MM.1S (cell line): ENCODE results near the gene CDK2AP2.

ENCODE experiments used
- CTCF ChIP-seq: fragments of 300-600 bp; sonication (generic); IDR thresholded peaks from 2 replicates; pipeline ENCODE4 v1.5.1; 2016; ENCODE audit warnings: antibody characterized with exemption, low read length, mixed read lengths
- EZH2 ChIP-seq: fragments of 300-600 bp; sonication (generic); optimal IDR thresholded peaks from 2 replicates; pipeline ENCODE3; 2017; ENCODE audit warnings: low read depth, mild to moderate bottlenecking, antibody characterized with exemption, low read length, mixed read lengths

- TF ChIP-seq CTCF = no peak
- TF ChIP-seq EZH2 = no peak
These were observed 13.4 kb downstream of the CDK2AP2 start for GRCh38 chr11:67494371-67495233.
